ENCODE measurements around the gene ADAMTS14. TPM values are rescaled to one million over a fixed set of nuclear protein-coding genes. Genes with fewer than 3 reads are reported as not detected.
"Not testable (repeated sequence)": the region's sequence is repeated elsewhere in the genome, so short reads cannot be mapped to it uniquely, and the experiment has no call there.

Gene ADAMTS14
- total RNA-seq, 1 experiment from 2014 or later = 0.91 TPM

GRCh38 chr10:70762441-70763175 is 90.3 kb downstream of the ADAMTS14 start:
- POLR2A ChIA-PET (ENCODE audit: unreplicated experiment) = no interaction called here
- no peaks in the 10 kb centered on the region for H4K20me1 ChIP-seq (ENCODE audit: low read length)
- peaks cover 4% of the 10 kb centered on the region; the same call in 1 of the 2 replicates for H3K9me3 ChIP-seq (ENCODE audit: low read length)
- no peak overlapping the region for H3K27ac ChIP-seq (ENCODE audit: low read length)
- H3K27me3 ChIP-seq (ENCODE audit: low read length) = no peaks in the 10 kb centered on the region
- TF ChIP-seq, protein P1, sequence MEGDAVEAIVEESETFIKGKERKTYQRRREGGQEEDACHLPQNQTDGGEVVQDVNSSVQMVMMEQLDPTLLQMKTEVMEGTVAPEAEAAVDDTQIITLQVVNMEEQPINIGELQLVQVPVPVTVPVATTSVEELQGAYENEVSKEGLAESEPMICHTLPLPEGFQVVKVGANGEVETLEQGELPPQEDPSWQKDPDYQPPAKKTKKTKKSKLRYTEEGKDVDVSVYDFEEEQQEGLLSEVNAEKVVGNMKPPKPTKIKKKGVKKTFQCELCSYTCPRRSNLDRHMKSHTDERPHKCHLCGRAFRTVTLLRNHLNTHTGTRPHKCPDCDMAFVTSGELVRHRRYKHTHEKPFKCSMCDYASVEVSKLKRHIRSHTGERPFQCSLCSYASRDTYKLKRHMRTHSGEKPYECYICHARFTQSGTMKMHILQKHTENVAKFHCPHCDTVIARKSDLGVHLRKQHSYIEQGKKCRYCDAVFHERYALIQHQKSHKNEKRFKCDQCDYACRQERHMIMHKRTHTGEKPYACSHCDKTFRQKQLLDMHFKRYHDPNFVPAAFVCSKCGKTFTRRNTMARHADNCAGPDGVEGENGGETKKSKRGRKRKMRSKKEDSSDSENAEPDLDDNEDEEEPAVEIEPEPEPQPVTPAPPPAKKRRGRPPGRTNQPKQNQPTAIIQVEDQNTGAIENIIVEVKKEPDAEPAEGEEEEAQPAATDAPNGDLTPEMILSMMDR (conservative IDR thresholded peaks at IDR 0.05; ENCODE audit: low read depth, low read length) = no peak
- TF ChIP-seq EZH2 (IDR thresholded peaks at IDR 0.05; ENCODE audit: low read length, unreplicated experiment) (no peak), EZH2phosphoT487 (IDR thresholded peaks at IDR 0.05; ENCODE audit: borderline replicate concordance, low read length) (no peak)
- CTCF ChIA-PET = no interaction called here
- H3K4me1 ChIP-seq (ENCODE audit: insufficient read depth, low read length) = no peaks in the 10 kb centered on the region
- ATAC-seq (no peak), DNase-seq (no peak)
- H3K4me3 ChIP-seq (ENCODE audit: low read length) = no peak overlapping the region
- no peak overlapping the region for H2AFZ ChIP-seq (ENCODE audit: low read length)
- no peaks in the 10 kb centered on the region for H3F3A ChIP-seq (ENCODE audit: low read length, unreplicated experiment)
- BruUV-seq (replicated peaks) = no TSS peak
- intact Hi-C loops (cut with micrococcal nuclease) = no loop called here
- H3K9ac ChIP-seq (ENCODE audit: low read length) = no peak overlapping the region
- H3K36me3 ChIP-seq (ENCODE audit: low read depth, low read length) = no peaks in the 10 kb centered on the region
- H3K9me2 ChIP-seq (replicated peaks; ENCODE audit: low read length) = no peaks in the 10 kb centered on the region
- H3K79me2 ChIP-seq (ENCODE audit: low read length) = no peaks in the 10 kb centered on the region
- H3K4me2 ChIP-seq (ENCODE audit: low read length) = no peak overlapping the region

DNA sequence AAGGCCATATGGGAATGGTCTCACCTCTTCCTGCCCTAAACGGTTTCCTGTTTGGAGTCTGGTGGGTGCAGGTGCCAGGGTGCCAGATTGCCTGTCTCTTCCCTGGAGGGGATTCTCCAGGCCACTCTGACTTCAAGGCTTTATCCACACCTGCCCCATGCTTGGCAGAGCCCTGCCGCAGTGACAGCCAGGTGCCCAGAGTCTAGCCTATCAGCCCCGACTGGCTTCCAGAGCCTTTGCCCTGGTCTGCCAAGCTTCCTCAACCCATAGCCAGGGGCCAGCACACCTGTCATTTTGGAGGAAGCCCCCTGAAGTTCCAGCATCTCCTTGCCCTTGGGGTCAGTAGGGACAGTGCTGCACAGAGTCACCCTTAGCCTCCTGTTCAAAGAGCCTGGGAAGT is 91.3 kb downstream of the ADAMTS14 start:
- Histone ChIP-seq H3F3A (ENCODE audit: low read length, unreplicated experiment) (no peaks in the 10 kb centered on the region), H2AFZ (ENCODE audit: low read length) (no peak overlapping the region), H3K9me3 (ENCODE audit: low read length) (peaks cover 4% of the 10 kb centered on the region; the same call in 1 of the 2 replicates), H3K4me3 (ENCODE audit: low read length) (no peak overlapping the region), H3K27ac (ENCODE audit: low read length) (no peak overlapping the region), H3K4me1 (ENCODE audit: insufficient read depth, low read length) (no peaks in the 10 kb centered on the region), H3K9ac (ENCODE audit: low read length) (no peak overlapping the region), H3K9me2 (replicated peaks; ENCODE audit: low read length) (no peaks in the 10 kb centered on the region), H3K36me3 (ENCODE audit: low read depth, low read length) (no peaks in the 10 kb centered on the region), H3K79me2 (ENCODE audit: low read length) (no peaks in the 10 kb centered on the region), H4K20me1 (ENCODE audit: low read length) (no peaks in the 10 kb centered on the region), H3K27me3 (ENCODE audit: low read length) (no peaks in the 10 kb centered on the region), H3K4me2 (ENCODE audit: low read length) (no peak overlapping the region)
- ATAC-seq (no peak), DNase-seq (no peak)
- no TSS peak for BruUV-seq (replicated peaks)
- TF ChIP-seq, protein P1 (conservative IDR thresholded peaks at IDR 0.05; ENCODE audit: low read depth, low read length) = no peak
- TF ChIP-seq EZH2phosphoT487 (IDR thresholded peaks at IDR 0.05; ENCODE audit: borderline replicate concordance, low read length) (no peak), EZH2 (IDR thresholded peaks at IDR 0.05; ENCODE audit: low read length, unreplicated experiment) (no peak)
- ChIA-PET CTCF (no interaction called here), POLR2A (ENCODE audit: unreplicated experiment) (no interaction called here)
- intact Hi-C loops (cut with micrococcal nuclease) = no loop called here

DNA sequence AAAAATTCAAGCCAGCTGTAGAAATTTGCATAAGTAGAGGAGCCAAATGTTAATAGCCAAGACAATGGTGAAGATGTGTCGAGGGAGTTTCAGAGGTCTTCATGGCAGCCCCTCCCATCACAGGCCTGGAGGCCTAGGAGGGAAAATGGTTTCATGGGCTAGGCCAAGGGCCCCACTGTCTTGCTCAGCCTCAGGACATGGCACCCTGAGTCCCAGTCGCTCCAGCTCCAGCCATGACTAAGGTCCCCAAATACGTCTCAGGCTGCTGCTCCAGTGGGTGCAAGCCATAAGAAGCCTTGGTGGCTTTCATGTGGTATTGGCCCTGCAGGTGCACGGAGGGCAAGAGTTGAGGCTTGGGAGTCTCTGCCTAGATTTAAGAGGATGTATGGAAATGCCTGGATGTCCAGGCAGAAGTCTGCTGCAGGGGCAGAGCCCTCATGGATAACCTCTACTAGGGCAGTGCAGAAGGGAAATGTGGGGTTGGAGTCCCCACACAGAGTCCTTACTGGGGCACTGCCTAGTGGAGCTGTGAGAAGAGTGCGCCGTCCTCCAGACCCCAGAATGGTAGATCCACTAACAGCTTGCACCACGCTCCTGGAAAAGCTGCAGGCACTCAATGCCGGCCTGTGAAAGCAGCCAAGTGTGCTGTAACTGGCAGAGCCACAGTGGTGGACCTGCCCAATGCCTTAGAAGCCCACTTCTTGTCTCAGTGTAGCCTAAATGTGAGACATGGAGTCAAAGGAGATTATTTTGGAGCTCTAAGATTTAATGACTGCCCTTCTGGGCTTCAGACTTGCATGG is 93.7 kb downstream of the ADAMTS14 start:
- Histone ChIP-seq H3K27ac (ENCODE audit: low read length) (no peak overlapping the region), H3K4me2 (ENCODE audit: low read length) (no peak overlapping the region), H3K4me1 (ENCODE audit: insufficient read depth, low read length) (no peaks in the 10 kb centered on the region), H3K9me3 (ENCODE audit: low read length) (peaks cover 4% of the 10 kb centered on the region; the same call in 1 of the 2 replicates), H3K4me3 (ENCODE audit: low read length) (no peak overlapping the region), H4K20me1 (ENCODE audit: low read length) (no peaks in the 10 kb centered on the region), H3K27me3 (ENCODE audit: low read length) (no peaks in the 10 kb centered on the region), H3K9me2 (replicated peaks; ENCODE audit: low read length) (no peaks in the 10 kb centered on the region), H3F3A (ENCODE audit: low read length, unreplicated experiment) (no peaks in the 10 kb centered on the region), H2AFZ (ENCODE audit: low read length) (no peak overlapping the region), H3K36me3 (ENCODE audit: low read depth, low read length) (no peaks in the 10 kb centered on the region), H3K79me2 (ENCODE audit: low read length) (no peaks in the 10 kb centered on the region), H3K9ac (ENCODE audit: low read length) (no peak overlapping the region)
- DNase-seq = no peak
- BruUV-seq (replicated peaks) = no TSS peak
- ChIA-PET POLR2A (ENCODE audit: unreplicated experiment) (no interaction called here), CTCF (no interaction called here)
- TF ChIP-seq EZH2 (IDR thresholded peaks at IDR 0.05; ENCODE audit: low read length, unreplicated experiment) (no peak), EZH2phosphoT487 (IDR thresholded peaks at IDR 0.05; ENCODE audit: borderline replicate concordance, low read length) (no peak)
- ATAC-seq = no peak
- intact Hi-C loops (cut with micrococcal nuclease) = no loop called here

DNA sequence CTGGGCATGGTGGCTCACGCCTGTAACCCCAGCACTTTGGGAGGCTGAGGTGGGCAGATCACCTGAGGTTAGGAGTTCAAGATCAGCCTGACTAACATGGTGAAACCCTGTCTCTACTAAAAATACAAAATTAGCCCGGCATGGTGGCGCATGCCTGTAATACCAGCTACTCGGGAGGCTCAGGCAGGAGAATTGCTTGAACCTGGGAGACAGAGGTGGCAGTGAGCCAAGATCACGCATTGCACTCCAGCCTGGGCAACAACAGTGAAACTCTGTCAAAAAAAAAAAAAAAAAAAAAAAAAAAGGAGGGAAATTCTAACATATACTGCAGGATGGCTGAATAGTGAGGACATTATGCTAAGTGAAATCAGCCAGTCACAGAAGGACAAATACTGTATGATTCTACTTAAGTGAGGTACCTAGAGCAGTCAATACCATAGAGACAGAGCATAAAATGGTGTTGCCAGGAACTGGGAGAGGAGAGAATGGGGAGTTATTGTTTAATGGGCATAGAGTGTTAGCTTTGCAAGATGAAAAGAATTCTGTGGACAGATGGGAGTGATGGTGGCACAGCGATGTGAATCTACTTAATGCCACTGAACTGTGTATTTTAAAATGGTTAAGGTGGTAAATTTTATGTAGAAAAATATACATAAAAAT is 95.8 kb downstream of the ADAMTS14 start:
- POLR2A ChIA-PET (ENCODE audit: unreplicated experiment); H3K9me3 ChIP-seq (ENCODE audit: low read length); DNase-seq; H3K9ac ChIP-seq (ENCODE audit: low read length); H3K79me2 ChIP-seq (ENCODE audit: low read length); ATAC-seq; H3K27ac ChIP-seq (ENCODE audit: low read length); BruUV-seq (replicated peaks); H3F3A ChIP-seq (ENCODE audit: low read length, unreplicated experiment); CTCF ChIA-PET; H3K27me3 ChIP-seq (ENCODE audit: low read length); H2AFZ ChIP-seq (ENCODE audit: low read length); H4K20me1 ChIP-seq (ENCODE audit: low read length); H3K36me3 ChIP-seq (ENCODE audit: low read depth, low read length); intact Hi-C loops (cut with micrococcal nuclease); H3K9me2 ChIP-seq (replicated peaks; ENCODE audit: low read length); H3K4me1 ChIP-seq (ENCODE audit: insufficient read depth, low read length); H3K4me2 ChIP-seq (ENCODE audit: low read length); H3K4me3 ChIP-seq (ENCODE audit: low read length): not testable (repeated sequence)

Data from PC-3 (cell line).